ENCODE data around the gene ABCC10. TPM values are rescaled to one million over a fixed set of nuclear protein-coding genes. Genes with fewer than 3 reads are reported as not detected.

Gene ABCC10
- total RNA-seq, 2 experiments from 2014 or later = 35.7 to 38.5 TPM

DNA sequence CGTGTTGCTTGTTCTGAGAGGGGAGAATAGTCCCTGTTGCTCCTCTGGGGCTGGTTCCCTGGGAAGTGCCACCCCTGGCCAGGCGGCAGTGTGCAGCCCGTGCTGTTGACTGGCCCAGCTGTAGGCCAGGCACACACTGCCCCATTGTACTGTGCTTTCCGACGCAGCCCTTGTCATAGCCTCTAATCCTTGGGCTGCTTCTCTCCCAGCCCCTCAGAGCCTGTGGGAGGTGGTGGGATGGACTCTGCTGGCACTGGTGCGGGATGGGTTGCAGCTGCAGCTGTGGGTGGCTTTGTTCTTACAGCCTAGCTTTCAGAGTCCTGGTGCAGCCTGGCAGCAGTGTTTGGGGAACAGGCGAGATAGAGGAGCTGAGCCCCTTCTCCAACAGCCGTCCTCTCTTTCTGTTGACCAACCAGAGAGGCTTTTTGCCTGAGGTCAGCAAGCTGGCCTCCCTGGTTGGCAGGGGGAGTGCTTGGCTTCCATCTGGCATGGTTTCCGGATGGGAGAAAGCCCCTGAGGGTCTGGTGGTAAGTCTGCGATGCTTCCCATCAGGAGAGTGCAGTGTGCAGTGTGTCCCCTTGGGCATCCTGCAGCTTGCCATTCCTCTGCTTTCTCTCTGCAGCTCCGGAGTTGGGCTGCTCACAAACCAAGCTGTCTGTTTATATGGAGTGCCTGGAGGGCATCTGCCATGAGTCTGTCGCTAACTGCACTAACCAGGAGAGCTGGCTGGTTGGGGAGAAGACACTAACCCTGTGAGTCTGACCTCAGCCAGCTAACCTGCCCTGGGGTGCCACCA, 62.1 kb downstream of the ABCC10 start:
- no peak overlapping the region for H3K27ac Mint-ChIP-seq
- no peak for DNase-seq
- ATAC-seq (ENCODE audit: poor library complexity) = no peak
- peaks cover 26% of the 10 kb centered on the region for H3K4me1 Mint-ChIP-seq (ENCODE audit: low read depth)
- ChIA-PET POLR2A (no interaction called here), CTCF (interaction anchor here (1.2 kb wide), 1 partner anchor 17 kb away, joined by 3 read pairs; no protein-coding TSS in a partner anchor)
- no peak overlapping the region for H3K4me3 Mint-ChIP-seq
- H3K36me3 Mint-ChIP-seq (ENCODE audit: low read depth) = peaks cover 28% of the 10 kb centered on the region
- H3K27me3 ChIP-seq (ENCODE audit: control insufficient read depth in 1 of 2, insufficient read depth in 2 of 2, low read length in 2 of 2) = no peaks in the 10 kb centered on the region
- no peaks in the 10 kb centered on the region for H3K27me3 Mint-ChIP-seq
- TF ChIP-seq, protein P1, sequence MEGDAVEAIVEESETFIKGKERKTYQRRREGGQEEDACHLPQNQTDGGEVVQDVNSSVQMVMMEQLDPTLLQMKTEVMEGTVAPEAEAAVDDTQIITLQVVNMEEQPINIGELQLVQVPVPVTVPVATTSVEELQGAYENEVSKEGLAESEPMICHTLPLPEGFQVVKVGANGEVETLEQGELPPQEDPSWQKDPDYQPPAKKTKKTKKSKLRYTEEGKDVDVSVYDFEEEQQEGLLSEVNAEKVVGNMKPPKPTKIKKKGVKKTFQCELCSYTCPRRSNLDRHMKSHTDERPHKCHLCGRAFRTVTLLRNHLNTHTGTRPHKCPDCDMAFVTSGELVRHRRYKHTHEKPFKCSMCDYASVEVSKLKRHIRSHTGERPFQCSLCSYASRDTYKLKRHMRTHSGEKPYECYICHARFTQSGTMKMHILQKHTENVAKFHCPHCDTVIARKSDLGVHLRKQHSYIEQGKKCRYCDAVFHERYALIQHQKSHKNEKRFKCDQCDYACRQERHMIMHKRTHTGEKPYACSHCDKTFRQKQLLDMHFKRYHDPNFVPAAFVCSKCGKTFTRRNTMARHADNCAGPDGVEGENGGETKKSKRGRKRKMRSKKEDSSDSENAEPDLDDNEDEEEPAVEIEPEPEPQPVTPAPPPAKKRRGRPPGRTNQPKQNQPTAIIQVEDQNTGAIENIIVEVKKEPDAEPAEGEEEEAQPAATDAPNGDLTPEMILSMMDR (IDR thresholded peaks at IDR 0.05) = no peak
- H3K4me1 ChIP-seq (ENCODE audit: insufficient read depth, low read length) = peaks cover 19% of the 10 kb centered on the region
- peaks cover 23% of the 10 kb centered on the region for H3K36me3 ChIP-seq (ENCODE audit: insufficient read depth, low read length)
- no peak overlapping the region for H3K27ac ChIP-seq (ENCODE audit: low read depth in 1 of 2, low read length in 2 of 2)
- no peaks in the 10 kb centered on the region for H3K9me3 Mint-ChIP-seq
- intact Hi-C loops (cut with DNase I, micrococcal nuclease) = no loop called here
- H3K4me3 ChIP-seq (ENCODE audit: low read length) = no peak overlapping the region
- H3K9me3 ChIP-seq (ENCODE audit: control insufficient read depth in 1 of 2, insufficient read depth in 1 of 2, low read length in 2 of 2) = no peaks in the 10 kb centered on the region

DNA sequence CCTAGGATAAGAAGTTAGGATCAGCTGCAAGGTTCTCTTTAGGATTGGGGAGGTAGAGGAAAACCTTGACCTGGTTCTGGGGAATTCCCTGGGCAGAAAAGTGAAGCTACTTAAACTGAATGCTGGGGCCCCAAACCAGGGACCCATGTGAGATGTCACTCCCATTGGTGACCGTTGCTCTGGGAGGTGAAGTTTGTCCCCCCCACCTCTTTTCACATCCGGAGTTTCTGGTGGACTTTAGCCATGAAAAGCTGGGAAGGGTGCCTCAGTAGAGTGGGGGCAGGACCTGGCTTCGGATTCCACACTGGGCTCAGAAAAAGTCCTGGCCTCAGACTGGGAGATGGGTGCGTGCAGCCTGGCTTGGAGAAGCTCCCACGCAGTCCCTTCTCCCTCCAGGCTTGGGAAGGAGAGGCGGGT, 63.2 kb downstream of the ABCC10 start:
- H3K4me3 ChIP-seq (ENCODE audit: low read length) = no peak overlapping the region
- TF ChIP-seq, protein P1 (IDR thresholded peaks at IDR 0.05) = no peak
- no peaks in the 10 kb centered on the region for H3K9me3 ChIP-seq (ENCODE audit: control insufficient read depth in 1 of 2, insufficient read depth in 1 of 2, low read length in 2 of 2)
- Mint-ChIP-seq H3K9me3 (no peaks in the 10 kb centered on the region), H3K4me3 (no peak overlapping the region), H3K4me1 (ENCODE audit: low read depth) (peaks cover 34% of the 10 kb centered on the region), H3K27ac (no peak overlapping the region), H3K27me3 (no peaks in the 10 kb centered on the region), H3K36me3 (ENCODE audit: low read depth) (peaks cover 26% of the 10 kb centered on the region)
- H3K4me1 ChIP-seq (ENCODE audit: insufficient read depth, low read length) = peaks cover 29% of the 10 kb centered on the region
- H3K27ac ChIP-seq (ENCODE audit: low read depth in 1 of 2, low read length in 2 of 2) = no peak overlapping the region
- ATAC-seq (ENCODE audit: poor library complexity) (no peak), DNase-seq (no peak)
- H3K36me3 ChIP-seq (ENCODE audit: insufficient read depth, low read length) = peaks cover 22% of the 10 kb centered on the region
- intact Hi-C loops (cut with DNase I, micrococcal nuclease) = no loop called here
- H3K27me3 ChIP-seq (ENCODE audit: control insufficient read depth in 1 of 2, insufficient read depth in 2 of 2, low read length in 2 of 2) = no peaks in the 10 kb centered on the region
- POLR2A ChIA-PET = interaction anchor here (0.9 kb wide), 1 partner anchor 13 kb away, joined by 3 read pairs; the partner anchor contains the start of gene TJAP1
- CTCF ChIA-PET = interaction anchor here (1.2 kb wide), 1 partner anchor 16 kb away, joined by 3 read pairs; no protein-coding TSS in a partner anchor

DNA sequence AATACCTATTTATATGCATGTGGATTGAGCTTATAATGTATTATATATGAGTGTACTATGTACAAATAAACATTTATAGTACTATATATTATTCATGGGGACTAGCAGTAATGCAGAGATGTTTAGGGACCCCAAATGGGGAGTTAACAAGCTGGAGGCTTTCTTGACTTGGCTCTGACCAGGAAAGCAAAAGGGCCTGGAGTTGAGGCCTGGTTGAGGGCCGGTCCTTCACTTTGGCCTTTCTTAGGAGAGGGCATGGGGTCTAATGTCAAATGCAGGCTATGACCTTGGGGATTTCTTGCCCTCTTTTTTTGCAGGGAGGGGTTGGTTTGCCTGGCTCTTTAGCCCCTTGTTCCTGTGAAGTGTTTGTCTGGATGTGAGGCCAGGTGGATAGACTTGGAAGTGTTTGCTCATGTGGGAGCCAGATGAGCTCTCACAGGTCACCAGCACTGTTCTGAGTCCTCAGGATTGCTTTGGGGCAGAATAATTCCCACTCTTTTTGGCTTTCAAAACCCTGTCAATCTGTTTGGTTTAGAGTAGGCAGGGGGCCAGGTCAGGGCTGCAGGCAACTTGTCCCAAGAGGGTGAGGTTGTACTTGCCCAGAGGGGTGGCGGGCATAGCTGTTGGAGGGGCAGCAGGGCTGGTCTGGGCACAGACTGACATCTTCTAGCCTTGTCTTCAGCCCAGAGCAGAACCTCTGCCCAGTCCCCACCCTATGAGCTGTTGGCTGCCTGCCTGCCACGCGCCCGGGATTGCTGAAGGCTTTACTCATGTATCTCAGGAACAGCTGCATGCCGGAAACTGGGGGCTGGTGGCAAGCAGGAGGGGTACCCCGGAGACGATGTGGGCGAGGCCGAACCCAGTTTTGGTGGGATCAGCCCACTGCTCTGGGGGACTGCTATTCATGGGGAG, 64.7 kb downstream of the ABCC10 start:
- peak overlapping the region; percentile 55 for H3K27ac Mint-ChIP-seq
- ATAC-seq (ENCODE audit: poor library complexity) (no peak), DNase-seq (no peak)
- no peak overlapping the region for H3K4me3 Mint-ChIP-seq
- H3K4me1 ChIP-seq (ENCODE audit: insufficient read depth, low read length) = peaks cover 33% of the 10 kb centered on the region
- H3K36me3 ChIP-seq (ENCODE audit: insufficient read depth, low read length) = peaks cover 16% of the 10 kb centered on the region
- H3K9me3 Mint-ChIP-seq = no peaks in the 10 kb centered on the region
- intact Hi-C loops (cut with DNase I, micrococcal nuclease) = no loop called here
- no peak overlapping the region for H3K27ac ChIP-seq (ENCODE audit: low read depth in 1 of 2, low read length in 2 of 2)
- no peak overlapping the region for H3K4me3 ChIP-seq (ENCODE audit: low read length)
- H3K36me3 Mint-ChIP-seq (ENCODE audit: low read depth) = peaks cover 26% of the 10 kb centered on the region
- CTCF ChIA-PET = interaction anchor here (2.4 kb wide), 1 partner anchor 15 kb away, joined by 6 read pairs; no protein-coding TSS in a partner anchor
- no peaks in the 10 kb centered on the region for H3K9me3 ChIP-seq (ENCODE audit: control insufficient read depth in 1 of 2, insufficient read depth in 1 of 2, low read length in 2 of 2)
- H3K27me3 ChIP-seq (ENCODE audit: control insufficient read depth in 1 of 2, insufficient read depth in 2 of 2, low read length in 2 of 2) = no peaks in the 10 kb centered on the region
- TF ChIP-seq, protein P1 (IDR thresholded peaks at IDR 0.05) = no peak
- POLR2A ChIA-PET = no interaction called here
- H3K4me1 Mint-ChIP-seq (ENCODE audit: low read depth) = peaks cover 40% of the 10 kb centered on the region
- no peaks in the 10 kb centered on the region for H3K27me3 Mint-ChIP-seq
